Cardiac muscle cell (in vitro differentiated cells and primary cell): ENCODE measurements around the gene SLC13A3. TPM values are rescaled to one million over a fixed set of nuclear protein-coding genes. Genes with fewer than 3 reads are reported as not detected.

Experiments used
- DNase-seq, 2 donors: peaks; one replicate each; pipeline versions ENCODE4 v3.0.0 to v3.0.0-alpha.2; 2010 to 2017; ENCODE audit warnings: low read depth in 1 of 2, low spot score in 1 of 2
- H3K27ac ChIP-seq: fragments of 200-600 bp; sonication (generic); 2 replicates; pipeline ENCODE4 v1.5.1; 2016
- H3K27me3 ChIP-seq: fragments of 200-600 bp; sonication (generic); 2 replicates; pipeline ENCODE4 v1.6.0; 2016; ENCODE audit warnings: control low read depth
- H3K36me3 ChIP-seq: fragments of 200-600 bp; sonication (generic); 2 replicates; pipeline ENCODE4 v1.5.1; 2016; ENCODE audit warnings: control low read depth
- H3K4me1 ChIP-seq: fragments of 200-600 bp; sonication (generic); 2 replicates; pipeline ENCODE4 v1.8.1; 2017; ENCODE audit warnings: low read depth, mild to moderate bottlenecking, mixed run types
- H3K4me3 ChIP-seq: fragments of 200-600 bp; sonication (generic); 2 replicates; pipeline ENCODE4 v1.5.1; 2016; ENCODE audit warnings: mild to moderate bottlenecking
- H3K9me3 ChIP-seq: fragments of 200-600 bp; sonication (generic); 2 replicates; pipeline ENCODE4 v1.5.1; 2017; ENCODE audit warnings: low read depth, mild to moderate bottlenecking, control low read depth
- CTCF ChIP-seq: IDR thresholded peaks from 2 replicates; pipeline ENCODE4 v1.5.1; 2012; ENCODE audit warnings: low read depth, mild to moderate bottlenecking, low read length
- polyA plus RNA-seq: library from polyadenylated mRNA; unstranded; fragments of >200 nt; fragmentation: Nextera tagmentation; extraction: Ambion mirVana; gene quantifications from 2 replicates; pipeline ENCODE4 v1.2.1, GENCODE V29; 2016
- total RNA-seq: library from RNA; depleted of rRNA; stranded (reverse); fragments of >200 nt; gene quantifications from 2 replicates; pipeline ENCODE4 v1.2.3, GENCODE V29; 2016

SLC13A3 gene
- total and polyA plus RNA-seq, 2 experiments from 2014 or later: 2.1 to 3.9 TPM

GRCh38 chr20:46554828-46555227 lies 96.4 kb downstream of the SLC13A3 start:
- no peaks in the 10 kb centered on the region for H3K9me3 ChIP-seq
- no peaks in the 10 kb centered on the region for H3K27me3 ChIP-seq
- H3K36me3 ChIP-seq: no peaks in the 10 kb centered on the region
- DNase-seq: no peak
- H3K27ac ChIP-seq: no peak overlapping the region
- no peak overlapping the region for H3K4me3 ChIP-seq
- H3K4me1 ChIP-seq: peaks cover 6% of the 10 kb centered on the region
- no peak for TF ChIP-seq CTCF

GRCh38 chr20:46553926-46554325 lies 97.3 kb downstream of the SLC13A3 start:
- Histone ChIP-seq H3K4me3 (no peak overlapping the region), H3K27ac (no peak overlapping the region), H3K9me3 (no peaks in the 10 kb centered on the region), H3K4me1 (peaks cover 6% of the 10 kb centered on the region), H3K27me3 (no peaks in the 10 kb centered on the region), H3K36me3 (no peaks in the 10 kb centered on the region)
- no peak for TF ChIP-seq CTCF
- no peak for DNase-seq

- no peak for DNase-seq
- Histone ChIP-seq H3K27me3 (no peaks in the 10 kb centered on the region), H3K36me3 (no peaks in the 10 kb centered on the region), H3K4me1 (peaks cover 6% of the 10 kb centered on the region), H3K9me3 (no peaks in the 10 kb centered on the region), H3K27ac (peak overlapping the region; percentile 67), H3K4me3 (no peak overlapping the region)
- no peak for TF ChIP-seq CTCF
These were observed 98.5 kb downstream of the SLC13A3 start for GRCh38 chr20:46552460-46553420.

GRCh38 chr20:46551522-46552381 lies 99.5 kb downstream of the SLC13A3 start:
- Histone ChIP-seq H3K4me1 (peaks cover 6% of the 10 kb centered on the region), H3K36me3 (no peaks in the 10 kb centered on the region), H3K4me3 (no peak overlapping the region), H3K9me3 (no peaks in the 10 kb centered on the region), H3K27me3 (no peaks in the 10 kb centered on the region), H3K27ac (peak overlapping the region; percentile 26)
- no peak for TF ChIP-seq CTCF
- DNase-seq: peak in 1 of 2 donors; percentile 34

- Histone ChIP-seq H3K4me1 (peaks cover 6% of the 10 kb centered on the region), H3K4me3 (no peak within 1 kb of the TSS), H3K27ac (peak within 1 kb of the TSS; percentile 26), H3K9me3 (no peaks in the 10 kb centered on the region), H3K27me3 (no peaks in the 10 kb centered on the region), H3K36me3 (no peaks in the 10 kb centered on the region)
- DNase-seq: no peak
- TF ChIP-seq CTCF: no peak
These were observed 100.8 kb downstream of the SLC13A3 start, which contains the start of gene OCSTAMP for GRCh38 chr20:46550461-46550860. Gene OCSTAMP (minus strand): TSS chr20:46550654. CDS start chr20:46550560, 94 bp downstream.
